Natural killer cell (primary cell): ENCODE measurements around the gene CABLES1. TPM values are rescaled to one million over a fixed set of nuclear protein-coding genes. Genes with fewer than 3 reads are reported as not detected.

Experiments used
- ATAC-seq, 3 donors: fragments of 150-1000 bp in 2 of 3; fragments of 200-7000 bp in 1 of 3; cut with Tn5 transposase; 1 replicate in 1 of 3; 2 replicates in 2 of 3; pipeline ENCODE4 v1.10.0; 2021; ENCODE audit warnings: mild to moderate bottlenecking in 2 of 3, moderate library complexity in 2 of 3
- DNase-seq, 2 donors: peaks; one replicate each; pipeline versions ENCODE4 v3.0.0 to v3.0.0-alpha.2; 2013 to 2021; ENCODE audit warnings: mixed read lengths in 1 of 2
- H3K27ac ChIP-seq: one replicate; pipeline ENCODE4 v1.5.1; 2013; ENCODE audit warnings: mild to moderate bottlenecking, low read length
- H3K27me3 ChIP-seq: one replicate; pipeline ENCODE4 v1.6.1; 2013; ENCODE audit warnings: low read length; ENCODE audit not compliant: control insufficient read depth, insufficient read depth
- H3K36me3 ChIP-seq: one replicate; pipeline ENCODE4 v1.6.1; 2013; ENCODE audit warnings: low read length; ENCODE audit not compliant: control insufficient read depth, insufficient read depth
- H3K4me1 ChIP-seq: one replicate; pipeline ENCODE4 v1.6.1; 2013; ENCODE audit warnings: low read length; ENCODE audit not compliant: control insufficient read depth, insufficient read depth
- H3K4me3 ChIP-seq: one replicate; pipeline ENCODE4 v1.5.1; 2013; ENCODE audit warnings: low read length
- H3K9me3 ChIP-seq: one replicate; pipeline ENCODE4 v1.6.1; 2013; ENCODE audit warnings: low read length; ENCODE audit not compliant: control insufficient read depth, insufficient read depth
- H3K27ac Mint-ChIP-seq, 2 donors: one replicate each; pipeline ENCODE4 v1.8.0; 2022; ENCODE audit warnings: mild to moderate bottlenecking in 2 of 2, mixed read lengths in 2 of 2, moderate library complexity in 1 of 2
- H3K27me3 Mint-ChIP-seq, 2 donors: one replicate each; pipeline ENCODE4 v1.8.0; 2022; ENCODE audit warnings: low read depth in 2 of 2, mixed read lengths in 2 of 2
- H3K36me3 Mint-ChIP-seq: one replicate; pipeline ENCODE4 v1.8.0; 2022; ENCODE audit warnings: mixed read lengths
- H3K4me1 Mint-ChIP-seq, 2 donors: one replicate each; pipeline ENCODE4 v1.8.0; 2022; ENCODE audit warnings: mixed read lengths in 2 of 2
- H3K4me3 Mint-ChIP-seq: one replicate; pipeline ENCODE4 v1.8.0; 2022; ENCODE audit warnings: mild to moderate bottlenecking, moderate library complexity, mixed read lengths
- H3K9me3 Mint-ChIP-seq, 2 donors: one replicate each; pipeline ENCODE4 v1.8.0; 2022; ENCODE audit warnings: mixed read lengths in 2 of 2
- CTCF ChIP-seq: fragments of 200-600 bp; IDR thresholded peaks from one replicate; pipeline ENCODE4 v1.8.0; 2022; ENCODE audit warnings: antibody characterized with exemption
- WGBS: methylation state at CpG from one replicate; pipeline ENCODE4 v1.1.7; 2013; ENCODE audit warnings: missing lambda C conversion rate; ENCODE audit not compliant: insufficient coverage; 5-methylcytosine and 5-hydroxymethylcytosine counted together
- intact Hi-C: fragments of 100-400 bp; cut with micrococcal nuclease; formaldehyde crosslinking; loops from one replicate; pipeline ENCODE4 v1.14.2; 2022
- total RNA-seq, 4 donors: library from RNA; stranded (reverse); fragments of 120-200 nt in 1 of 4; gene quantifications; one replicate each; pipeline versions ENCODE4 v1.2.3 to v1.2.4, GENCODE V29; 2013 to 2022

CABLES1 gene
- total RNA-seq, 3 donors from 2014 or later (not counting 1 experiment from before 2014, with no cell fraction given) = 1.3 to 2.2 (median 1.8) TPM

GRCh38 chr18:23307567-23308295, 172.4 kb downstream of the CABLES1 start:
- Histone ChIP-seq H3K27me3 (no peaks in the 10 kb centered on the region), H3K9me3 (no peaks in the 10 kb centered on the region), H3K4me1 (peaks cover 40% of the 10 kb centered on the region), H3K4me3 (no peak overlapping the region), H3K36me3 (no peaks in the 10 kb centered on the region), H3K27ac (peak overlapping the region; percentile 80)
- peak; percentile 32 to 49 for DNase-seq
- ATAC-seq = peak; percentile 33 to 61 (median 54)
- Mint-ChIP-seq H3K4me1 (peaks cover 54 to 56% of the 10 kb centered on the region in 2 donors), H3K9me3 (no peaks in the 10 kb centered on the region), H3K36me3 (no peaks in the 10 kb centered on the region), H3K4me3 (peak overlapping the region; percentile 88), H3K27me3 (peaks cover 0 to 4% of the 10 kb centered on the region in 2 donors), H3K27ac (peak overlapping the region; percentile 86 to 97)
- WGBS = 35% methylated on average over 14 of the region's 14 CpGs
- intact Hi-C loops = loop anchor here (1.0 to 5.0 kb wide), 7 partner anchors 40 to 375 kb away; partner anchors contain the start of gene RBBP8
- TF ChIP-seq CTCF = no peak

Other genes with a start within 250 kb of the CABLES1 start
- gene RBBP8, start 202.2 kb upstream of the CABLES1 start, total RNA-seq = 10 to 100 TPM; 11.6 to 18.7 (median 12.1) TPM